ENCODE data around the gene ALOX5. TPM values are rescaled to one million over a fixed set of nuclear protein-coding genes. Genes with fewer than 3 reads are reported as not detected.
"Not testable (repeated sequence)": the region's sequence is repeated elsewhere in the genome, so short reads cannot be mapped to it uniquely, and the experiment has no call there.

The ALOX5 gene
- total and polyA plus RNA-seq, 2 donors (not counting 1 experiment from before 2014, with no cell fraction given): 354 to 888 TPM

GRCh38 chr10:45346652-45347335 lies 27.2 kb upstream of the ALOX5 start:
- not testable (repeated sequence) for H3K9me3 Mint-ChIP-seq (ENCODE audit: insufficient read depth)

GRCh38 chr10:45347464-45347863 lies 26.6 kb upstream of the ALOX5 start:
- H3K4me3 Mint-ChIP-seq; H4K20me1 ChIP-seq (ENCODE audit: control insufficient read depth, insufficient read depth, low read length, poor library complexity, severe bottlenecking); POLR2A ChIA-PET; ATAC-seq (ENCODE audit: low read depth); H3K27ac ChIP-seq (ENCODE audit: low read length in 2 of 2); H3K4me1 ChIP-seq (ENCODE audit: control insufficient read depth in 2 of 2, insufficient read depth in 2 of 2, low read length in 2 of 2); H3K9ac ChIP-seq (ENCODE audit: low read length); H3K4me2 ChIP-seq (replicated peaks; ENCODE audit: low read depth, low read length, poor library complexity, severe bottlenecking); H3K79me2 ChIP-seq (ENCODE audit: control insufficient read depth, insufficient read depth, low read length); H3K27ac Mint-ChIP-seq; H3K36me3 ChIP-seq (replicated peaks in 1 of 2; ENCODE audit: control extremely low read depth in 1 of 2, control insufficient read depth in 1 of 2, extremely low read depth in 1 of 2, insufficient read depth in 2 of 2, low read length in 1 of 2); H2AFZ ChIP-seq (ENCODE audit: insufficient read depth, low read depth, low read length, poor library complexity, severe bottlenecking); DNase-seq; H3K9me3 Mint-ChIP-seq (ENCODE audit: insufficient read depth); H3K4me3 ChIP-seq (ENCODE audit: control extremely low read depth in 1 of 5, extremely low read depth in 1 of 5, insufficient read depth in 1 of 5, low read depth in 2 of 5, low read length in 4 of 5); H3K27me3 Mint-ChIP-seq; H3K27me3 ChIP-seq (replicated peaks in 1 of 4; ENCODE audit: control extremely low read depth in 1 of 4, control insufficient read depth in 3 of 4, insufficient read depth in 4 of 4, low read length in 3 of 4); CTCF ChIA-PET; intact Hi-C loops (cut with micrococcal nuclease): not testable (repeated sequence)
- H3K9me3 ChIP-seq (ENCODE audit: control extremely low read depth in 1 of 3, control insufficient read depth in 2 of 3, insufficient read depth in 1 of 3, low read length in 2 of 3): peaks cover 0 to 27% (median 0%) of the 10 kb centered on the region in 3 donors
- 98% methylated on average over 20 of the region's 20 CpGs for WGBS (ENCODE audit: insufficient coverage)
- peaks cover 17% of the 10 kb centered on the region for H3K4me1 Mint-ChIP-seq

More at GRCh38 chr10:45346652-45347335, 27.2 kb upstream of the ALOX5 start:
- intact Hi-C loops (cut with micrococcal nuclease); H3K79me2 ChIP-seq (ENCODE audit: control insufficient read depth, insufficient read depth, low read length); H3K27me3 ChIP-seq (replicated peaks in 1 of 4; ENCODE audit: control extremely low read depth in 1 of 4, control insufficient read depth in 3 of 4, insufficient read depth in 4 of 4, low read length in 3 of 4); H3K4me1 ChIP-seq (ENCODE audit: control insufficient read depth in 2 of 2, insufficient read depth in 2 of 2, low read length in 2 of 2); H3K4me3 Mint-ChIP-seq; ATAC-seq (ENCODE audit: low read depth); H2AFZ ChIP-seq (ENCODE audit: insufficient read depth, low read depth, low read length, poor library complexity, severe bottlenecking); H3K27ac Mint-ChIP-seq; H3K9ac ChIP-seq (ENCODE audit: low read length); H3K4me2 ChIP-seq (replicated peaks; ENCODE audit: low read depth, low read length, poor library complexity, severe bottlenecking); H3K36me3 ChIP-seq (replicated peaks in 1 of 2; ENCODE audit: control extremely low read depth in 1 of 2, control insufficient read depth in 1 of 2, extremely low read depth in 1 of 2, insufficient read depth in 2 of 2, low read length in 1 of 2); DNase-seq; H3K27ac ChIP-seq (ENCODE audit: low read length in 2 of 2); H4K20me1 ChIP-seq (ENCODE audit: control insufficient read depth, insufficient read depth, low read length, poor library complexity, severe bottlenecking); CTCF ChIA-PET; H3K4me3 ChIP-seq (ENCODE audit: control extremely low read depth in 1 of 5, extremely low read depth in 1 of 5, insufficient read depth in 1 of 5, low read depth in 2 of 5, low read length in 4 of 5); H3K27me3 Mint-ChIP-seq; POLR2A ChIA-PET: not testable (repeated sequence)
- peaks cover 16% of the 10 kb centered on the region for H3K4me1 Mint-ChIP-seq
- 96% methylated on average over 20 of the region's 24 CpGs for WGBS (ENCODE audit: insufficient coverage)
- peaks cover 0 to 27% (median 0%) of the 10 kb centered on the region in 3 donors for H3K9me3 ChIP-seq (ENCODE audit: control extremely low read depth in 1 of 3, control insufficient read depth in 2 of 3, insufficient read depth in 1 of 3, low read length in 2 of 3)

- intact Hi-C loops (cut with micrococcal nuclease); H3K4me3 Mint-ChIP-seq: not testable (repeated sequence)
- H3K4me1 Mint-ChIP-seq: peaks cover 21% of the 10 kb centered on the region
Observed at GRCh38 chr10:45348196-45348765, 25.7 kb upstream of the ALOX5 start.

More at GRCh38 chr10:45348196-45348765, 25.7 kb upstream of the ALOX5 start:
- H3K4me2 ChIP-seq (replicated peaks; ENCODE audit: low read depth, low read length, poor library complexity, severe bottlenecking); H3K4me1 ChIP-seq (ENCODE audit: control insufficient read depth in 2 of 2, insufficient read depth in 2 of 2, low read length in 2 of 2); CTCF ChIA-PET; H3K27me3 Mint-ChIP-seq; H3K79me2 ChIP-seq (ENCODE audit: control insufficient read depth, insufficient read depth, low read length); H4K20me1 ChIP-seq (ENCODE audit: control insufficient read depth, insufficient read depth, low read length, poor library complexity, severe bottlenecking); H3K27ac ChIP-seq (ENCODE audit: low read length in 2 of 2); POLR2A ChIA-PET; H3K36me3 ChIP-seq (replicated peaks in 1 of 2; ENCODE audit: control extremely low read depth in 1 of 2, control insufficient read depth in 1 of 2, extremely low read depth in 1 of 2, insufficient read depth in 2 of 2, low read length in 1 of 2); H3K27ac Mint-ChIP-seq; H2AFZ ChIP-seq (ENCODE audit: insufficient read depth, low read depth, low read length, poor library complexity, severe bottlenecking); H3K4me3 ChIP-seq (ENCODE audit: control extremely low read depth in 1 of 5, extremely low read depth in 1 of 5, insufficient read depth in 1 of 5, low read depth in 2 of 5, low read length in 4 of 5); H3K9me3 Mint-ChIP-seq (ENCODE audit: insufficient read depth); DNase-seq; ATAC-seq (ENCODE audit: low read depth); H3K9ac ChIP-seq (ENCODE audit: low read length); H3K27me3 ChIP-seq (replicated peaks in 1 of 4; ENCODE audit: control extremely low read depth in 1 of 4, control insufficient read depth in 3 of 4, insufficient read depth in 4 of 4, low read length in 3 of 4): not testable (repeated sequence)
- peaks cover 0 to 27% (median 0%) of the 10 kb centered on the region in 3 donors for H3K9me3 ChIP-seq (ENCODE audit: control extremely low read depth in 1 of 3, control insufficient read depth in 2 of 3, insufficient read depth in 1 of 3, low read length in 2 of 3)
- WGBS (ENCODE audit: insufficient coverage): 97% methylated on average over 18 of the region's 31 CpGs
